Measurements from ENCODE around the gene YKT6. TPM values are rescaled to one million over a fixed set of nuclear protein-coding genes. Genes with fewer than 3 reads are reported as not detected.

Gene YKT6
- total and polyA plus RNA-seq, 2 donors (not counting 3 experiments of a cell fraction or from before 2014, with no cell fraction given), result 117 to 120 TPM

- no peaks in the 10 kb centered on the region for H3K36me3 ChIP-seq (ENCODE audit: control insufficient read depth in 2 of 2, extremely low read depth in 1 of 2, insufficient read depth in 2 of 2, low read length in 2 of 2)
- H3K9me1 ChIP-seq (replicated peaks; ENCODE audit: control insufficient read depth, extremely low read depth, insufficient read depth, low read length), result no peaks in the 10 kb centered on the region
- peaks cover 3 to 6% of the 10 kb centered on the region in 2 experiments for H3K27me3 ChIP-seq (ENCODE audit: control insufficient read depth in 2 of 2, insufficient read depth in 2 of 2, low read length in 2 of 2)
- POLR2A ChIA-PET, result no interaction called here
- FAIRE-seq, result no peak
- H3K9me3 ChIP-seq (replicated peaks; ENCODE audit: control insufficient read depth, insufficient read depth, low read length), result no peaks in the 10 kb centered on the region
- no peak overlapping the region for H3K4me3 ChIP-seq (replicated peaks in 1 of 3; ENCODE audit: insufficient read depth in 1 of 3, low read depth in 1 of 3, low read length in 3 of 3)
- no peaks in the 10 kb centered on the region for H3K79me2 ChIP-seq (ENCODE audit: control insufficient read depth, insufficient read depth, low read length)
- H3K4me2 ChIP-seq (ENCODE audit: insufficient read depth, low read length), result no peak overlapping the region
- intact Hi-C loops (cut with micrococcal nuclease) (no loop called here), dilution Hi-C loops (cut with MboI; ENCODE audit: extremely low pct_ligation_motif_present, low sequenced_read_pairs) (no loop called here)
- TF ChIP-seq EZH2 (IDR thresholded peaks at IDR 0.05; ENCODE audit: borderline replicate concordance, low read depth, low read length, severe bottlenecking) (no peak), JUN (IDR thresholded peaks at IDR 0.05; ENCODE audit: borderline replicate concordance, insufficient read depth, insufficient read length, low read depth) (no peak), CTCF (IDR thresholded peaks at IDR 0.05; ENCODE audit: extremely low read depth in 1 of 2, insufficient read depth in 1 of 2, low read depth in 1 of 2, low read length in 2 of 2) (no peak), GATA2 (IDR thresholded peaks at IDR 0.05; ENCODE audit: insufficient read depth, insufficient read length, low read depth, low read length) (no peak), MYC (IDR thresholded peaks at IDR 0.05; ENCODE audit: low read depth, low read length) (no peak)
- H4K20me1 ChIP-seq (replicated peaks; ENCODE audit: control insufficient read depth, extremely low read depth, insufficient read depth, low read length), result no peaks in the 10 kb centered on the region
- no peak overlapping the region for H3K27ac ChIP-seq (ENCODE audit: insufficient read depth, low read depth, low read length)
- no peak overlapping the region for H2AFZ ChIP-seq (ENCODE audit: low read depth, low read length)
- H3K9ac ChIP-seq (replicated peaks; ENCODE audit: extremely low read depth, insufficient read depth, low read length), result no peak overlapping the region
- DNase-seq (ENCODE audit: low read depth, low spot score), result no peak
- H3K4me1 ChIP-seq (ENCODE audit: control insufficient read depth, extremely low read depth, insufficient read depth, low read length), result no peaks in the 10 kb centered on the region
- CTCF ChIA-PET, result no interaction called here
- no TSS peak for BruUV-seq (replicated peaks)
Observed at GRCh38 chr7:44157116-44158080, 43.4 kb upstream of the YKT6 start.

Measured in endothelial cell of umbilical vein (primary cell).